ENCODE measurements around the gene QRSL1. TPM values are rescaled to one million over a fixed set of nuclear protein-coding genes. Genes with fewer than 3 reads are reported as not detected.

QRSL1 gene
- total RNA-seq, 3 donors from 2014 or later: 20.8 to 22.5 (median 20.9) TPM

- no peaks in the 10 kb centered on the region for H3K9me3 Mint-ChIP-seq
- DNase-seq: no peak
- H3K36me3 Mint-ChIP-seq (ENCODE audit: insufficient read depth): no peaks in the 10 kb centered on the region
- H3K4me1 Mint-ChIP-seq (ENCODE audit: low read depth): no peaks in the 10 kb centered on the region
- no peak for ATAC-seq
- no peak overlapping the region for H3K4me3 Mint-ChIP-seq
- peaks cover 19% of the 10 kb centered on the region for H3K27me3 Mint-ChIP-seq (ENCODE audit: low read depth)
Measured at GRCh38 chr6:106714281-106714680, 84.9 kb downstream of the QRSL1 start.

GRCh38 chr6:106715922-106716321, 86.5 kb downstream of the QRSL1 start:
- DNase-seq: no peak
- ATAC-seq: no peak
- Mint-ChIP-seq H3K4me3 (no peak overlapping the region), H3K27me3 (ENCODE audit: low read depth) (peaks cover 19% of the 10 kb centered on the region), H3K9me3 (no peaks in the 10 kb centered on the region), H3K4me1 (ENCODE audit: low read depth) (no peaks in the 10 kb centered on the region), H3K36me3 (ENCODE audit: insufficient read depth) (no peaks in the 10 kb centered on the region)

DNA sequence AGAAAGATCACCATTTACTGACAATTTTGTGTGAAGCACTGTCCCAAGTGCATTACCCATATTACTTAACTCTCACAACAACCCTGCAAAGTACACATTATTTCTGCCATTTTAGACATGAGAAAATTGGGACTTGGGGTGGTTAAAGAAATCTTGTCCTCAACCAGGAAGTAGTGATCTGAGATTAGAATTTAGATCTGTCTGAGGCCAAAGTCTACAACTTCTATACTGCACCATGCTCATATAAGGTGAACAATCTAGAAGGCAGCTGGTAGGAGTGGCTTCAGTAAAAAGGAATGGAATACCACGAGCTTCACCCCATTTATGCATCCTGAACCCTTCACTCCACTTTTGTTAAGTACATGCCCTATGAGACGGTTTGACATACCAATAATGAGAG, 87.6 kb downstream of the QRSL1 start:
- peaks cover 21% of the 10 kb centered on the region for H3K27me3 Mint-ChIP-seq (ENCODE audit: low read depth)
- no peak overlapping the region for H3K4me3 Mint-ChIP-seq
- no peaks in the 10 kb centered on the region for H3K9me3 Mint-ChIP-seq
- H3K4me1 Mint-ChIP-seq (ENCODE audit: low read depth): no peaks in the 10 kb centered on the region
- DNase-seq (no peak), ATAC-seq (no peak)
- H3K36me3 Mint-ChIP-seq (ENCODE audit: insufficient read depth): no peaks in the 10 kb centered on the region

Other genes with a start within 250 kb of the QRSL1 start
- gene RTN4IP1, start 80 bp upstream of the QRSL1 start, total RNA-seq: 1 to 10 TPM; 8.4 to 8.6 (median 8.5) TPM

Measured in activated T-cell treated with anti-CD3 and anti-CD28 coated beads, Interleukin-2, amount 50 U/mL, for 4 hours (primary cell).